ENCODE results near the gene TPK1.

DNA sequence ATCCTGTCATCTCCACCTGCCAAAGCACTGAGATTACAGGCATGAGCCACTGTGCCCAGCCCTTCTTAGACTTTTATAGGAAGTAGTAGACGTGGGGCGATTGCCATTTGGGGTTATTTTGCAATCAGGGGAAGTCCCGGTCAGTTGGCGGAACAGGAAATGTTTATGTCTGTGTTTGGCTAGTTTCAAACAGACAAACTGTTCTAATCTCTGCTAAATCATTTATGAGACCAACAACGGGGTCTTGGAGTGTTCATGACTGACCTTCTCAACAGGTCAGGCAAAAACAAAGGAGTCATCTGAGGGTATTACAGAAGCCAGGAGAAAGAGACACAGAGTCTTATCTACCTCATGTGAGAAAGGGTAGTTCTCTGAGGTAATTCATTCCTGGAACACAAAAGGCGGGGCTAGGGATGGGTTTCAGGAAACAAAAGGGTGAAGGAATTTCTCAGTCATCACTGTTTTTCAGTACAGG, 6.6 kb upstream of the TPK1 start:
- no peak for TF ChIP-seq GATA2 (IDR thresholded peaks at IDR 0.05; ENCODE audit: low read depth, low read length)
- TF ChIP-seq GATA3 (IDR thresholded peaks at IDR 0.05; ENCODE audit: low read depth, low read length), result no peak
